Fibroblast of villous mesenchyme (primary cell): ENCODE data around the gene RPS15. TPM values are rescaled to one million over a fixed set of nuclear protein-coding genes. Genes with fewer than 3 reads are reported as not detected.

Source experiments
- DNase-seq: peaks from one replicate; pipeline ENCODE4 v3.0.0-alpha.2; 2010; ENCODE audit warnings: low read depth
- H3K4me3 ChIP-seq: 2 replicates; pipeline ENCODE4 v1.5.1; 2011; ENCODE audit warnings: low read depth, mild to moderate bottlenecking, low read length
- total RNA-seq: library from RNA; depleted of rRNA; stranded (reverse); fragments of >200 nt; gene quantifications from 2 replicates; pipeline ENCODE4 v1.2.3, GENCODE V29; 2012
- TF ChIP-seq, protein P1 (sequence below): IDR thresholded peaks from 2 replicates; pipeline ENCODE4 v1.5.1; 2012; ENCODE audit warnings: low read depth, mild to moderate bottlenecking, low read length; ENCODE audit not compliant: insufficient read depth

Gene RPS15
- total RNA-seq, 1 donor = 346 TPM

DNA sequence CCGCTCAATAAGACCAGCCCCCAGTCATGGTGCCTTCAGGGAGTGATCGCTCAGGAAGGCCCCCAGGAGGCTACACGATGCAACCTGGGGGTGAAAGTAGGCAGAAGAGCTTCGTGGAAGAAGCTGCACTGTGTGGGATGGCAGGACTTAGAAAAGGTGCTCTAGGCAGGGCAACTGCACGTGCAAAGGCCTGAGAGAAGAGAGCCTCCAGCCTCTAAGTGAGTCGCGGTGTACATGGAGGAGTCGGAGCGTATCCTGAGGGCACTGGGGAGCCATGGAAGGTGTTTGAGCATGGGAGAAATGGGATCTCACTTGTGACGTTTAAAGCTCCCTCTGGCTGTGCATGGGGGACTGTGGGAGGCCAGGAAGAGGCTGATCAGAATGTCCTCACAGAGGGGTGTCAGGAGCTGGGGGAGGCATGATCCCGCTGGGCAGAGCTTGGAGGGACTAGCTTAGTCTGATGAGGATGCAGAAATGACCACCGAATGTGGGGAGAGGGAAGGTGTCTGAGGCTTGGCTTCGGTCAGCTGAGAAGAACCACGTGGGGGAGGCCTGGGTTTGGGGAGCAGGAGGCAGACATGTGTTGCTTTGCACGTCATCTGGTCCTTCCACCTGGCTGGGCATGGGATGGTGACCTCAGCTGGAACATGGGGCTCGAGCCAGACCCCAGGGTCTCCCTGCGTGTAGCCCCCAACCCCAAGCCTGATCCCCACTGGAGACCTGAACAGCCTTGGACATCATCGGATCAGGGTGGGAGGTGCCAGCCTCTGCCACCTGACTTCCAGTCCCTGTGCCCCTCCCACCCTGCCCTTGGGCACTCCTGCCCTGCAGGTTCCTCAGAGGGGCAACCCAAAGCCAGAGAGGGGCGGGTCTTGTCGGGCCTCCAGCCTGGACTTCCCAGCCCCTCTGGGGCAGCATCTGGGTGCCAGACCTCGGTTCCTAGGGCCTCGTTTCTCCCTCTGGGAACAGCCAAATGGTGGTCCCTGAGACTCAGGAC, 12.8 kb downstream of the RPS15 start:
- TF ChIP-seq, protein P1, sequence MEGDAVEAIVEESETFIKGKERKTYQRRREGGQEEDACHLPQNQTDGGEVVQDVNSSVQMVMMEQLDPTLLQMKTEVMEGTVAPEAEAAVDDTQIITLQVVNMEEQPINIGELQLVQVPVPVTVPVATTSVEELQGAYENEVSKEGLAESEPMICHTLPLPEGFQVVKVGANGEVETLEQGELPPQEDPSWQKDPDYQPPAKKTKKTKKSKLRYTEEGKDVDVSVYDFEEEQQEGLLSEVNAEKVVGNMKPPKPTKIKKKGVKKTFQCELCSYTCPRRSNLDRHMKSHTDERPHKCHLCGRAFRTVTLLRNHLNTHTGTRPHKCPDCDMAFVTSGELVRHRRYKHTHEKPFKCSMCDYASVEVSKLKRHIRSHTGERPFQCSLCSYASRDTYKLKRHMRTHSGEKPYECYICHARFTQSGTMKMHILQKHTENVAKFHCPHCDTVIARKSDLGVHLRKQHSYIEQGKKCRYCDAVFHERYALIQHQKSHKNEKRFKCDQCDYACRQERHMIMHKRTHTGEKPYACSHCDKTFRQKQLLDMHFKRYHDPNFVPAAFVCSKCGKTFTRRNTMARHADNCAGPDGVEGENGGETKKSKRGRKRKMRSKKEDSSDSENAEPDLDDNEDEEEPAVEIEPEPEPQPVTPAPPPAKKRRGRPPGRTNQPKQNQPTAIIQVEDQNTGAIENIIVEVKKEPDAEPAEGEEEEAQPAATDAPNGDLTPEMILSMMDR = no peak
- DNase-seq = no peak
- no peak overlapping the region for H3K4me3 ChIP-seq

GRCh38 chr19:1451916-1452801, 14.0 kb downstream of the RPS15 start:
- no peak overlapping the region for H3K4me3 ChIP-seq
- TF ChIP-seq, protein P1 = no peak
- no peak for DNase-seq

- H3K4me3 ChIP-seq = no peak overlapping the region
- TF ChIP-seq, protein P1 = no peak
- DNase-seq = no peak
Observed at GRCh38 chr19:1452802-1453524, 14.8 kb downstream of the RPS15 start.

GRCh38 chr19:1453525-1454364, 15.5 kb downstream of the RPS15 start:
- no peak for DNase-seq

GRCh38 chr19:1455002-1455335, 16.8 kb downstream of the RPS15 start:
- no peak overlapping the region for H3K4me3 ChIP-seq
- TF ChIP-seq, protein P1 = no peak
- no peak for DNase-seq

More at GRCh38 chr19:1453525-1454364, 15.5 kb downstream of the RPS15 start:
- no peak overlapping the region for H3K4me3 ChIP-seq
- TF ChIP-seq, protein P1 = no peak
